Effector CD4-positive, alpha-beta T cell (primary cell): Measurements from ENCODE around the gene DSCAML1.

Experiments
- DNase-seq: peaks from one replicate; pipeline ENCODE4 v3.0.0-alpha.2; 2020

Gene DSCAML1

DNA sequence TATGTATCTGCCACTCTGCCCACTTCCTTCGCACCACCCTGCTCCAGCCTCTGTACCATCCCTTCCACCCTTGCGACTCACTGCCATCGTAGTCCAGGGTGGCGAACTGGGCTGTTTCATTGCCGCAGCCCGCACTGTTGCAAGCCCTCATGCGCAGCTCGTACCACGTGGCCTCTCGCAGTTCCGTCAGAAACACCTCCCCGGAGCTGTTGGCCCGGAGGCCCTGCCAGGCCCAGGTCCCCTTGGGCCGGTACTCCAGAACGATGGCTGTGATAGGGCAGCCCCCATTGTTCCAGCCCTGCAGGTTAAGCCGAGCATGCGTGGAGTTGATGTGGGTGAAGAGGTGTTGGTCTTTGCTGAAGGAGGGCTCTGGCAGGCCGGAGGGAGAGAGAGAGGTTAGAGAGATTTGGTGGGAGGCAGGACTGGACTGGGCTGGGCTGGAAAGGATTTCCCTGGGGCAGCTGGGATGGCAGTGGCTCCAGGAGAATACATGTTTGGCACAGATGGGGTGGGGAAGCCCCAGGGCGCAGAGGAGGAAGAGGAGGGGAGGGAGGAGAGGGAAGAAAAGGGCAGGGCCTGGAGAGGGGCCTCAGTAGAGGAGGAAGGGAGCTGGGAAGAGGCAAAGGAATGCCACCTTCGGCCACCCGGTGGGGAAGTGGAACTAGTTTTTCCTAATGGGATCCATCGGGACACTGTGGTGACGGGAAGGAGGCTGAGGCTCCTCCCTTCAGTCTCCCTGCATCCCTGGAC lies 359.8 kb downstream of the DSCAML1 start:
- DNase-seq = no peak

GRCh38 chr11:117435326-117435725 lies 361.7 kb downstream of the DSCAML1 start:
- no peak for DNase-seq

DNA sequence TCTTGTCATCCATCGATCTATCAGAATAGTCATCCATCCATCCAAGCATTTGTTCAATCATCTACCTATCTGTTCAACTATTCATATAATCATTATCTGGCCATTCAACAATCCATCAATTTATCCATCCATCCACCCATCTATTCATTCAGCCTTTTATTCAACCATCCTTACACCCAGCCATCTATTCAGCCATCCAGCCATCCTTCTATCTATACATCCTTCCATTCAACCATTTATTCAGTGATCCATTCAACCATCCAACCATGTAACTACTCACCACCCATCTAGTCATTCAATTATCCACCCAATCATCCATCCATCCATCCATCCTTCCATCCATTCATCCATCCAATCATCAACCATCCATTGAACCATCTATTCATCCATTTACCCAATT lies 362.5 kb downstream of the DSCAML1 start:
- DNase-seq = no peak

DNA sequence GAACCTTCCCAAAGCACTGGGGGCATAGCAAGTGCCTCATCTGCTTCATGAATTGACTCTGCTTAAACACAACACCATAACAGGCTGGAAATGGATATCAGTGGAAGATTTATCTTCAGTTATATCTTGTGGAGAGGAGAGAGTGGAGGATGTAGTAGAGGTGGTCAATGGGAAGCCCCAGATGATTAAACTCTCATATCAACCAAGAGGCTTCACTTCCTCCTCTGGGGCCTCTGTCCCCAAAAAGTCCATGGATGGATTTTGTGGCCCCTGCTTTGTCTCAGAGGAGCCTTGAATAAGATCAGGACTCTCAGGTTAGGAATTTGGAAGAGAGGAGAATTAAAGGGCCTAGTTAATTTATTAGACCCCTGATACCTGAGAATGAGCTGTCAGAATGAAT lies 363.3 kb downstream of the DSCAML1 start:
- DNase-seq = no peak

DNA sequence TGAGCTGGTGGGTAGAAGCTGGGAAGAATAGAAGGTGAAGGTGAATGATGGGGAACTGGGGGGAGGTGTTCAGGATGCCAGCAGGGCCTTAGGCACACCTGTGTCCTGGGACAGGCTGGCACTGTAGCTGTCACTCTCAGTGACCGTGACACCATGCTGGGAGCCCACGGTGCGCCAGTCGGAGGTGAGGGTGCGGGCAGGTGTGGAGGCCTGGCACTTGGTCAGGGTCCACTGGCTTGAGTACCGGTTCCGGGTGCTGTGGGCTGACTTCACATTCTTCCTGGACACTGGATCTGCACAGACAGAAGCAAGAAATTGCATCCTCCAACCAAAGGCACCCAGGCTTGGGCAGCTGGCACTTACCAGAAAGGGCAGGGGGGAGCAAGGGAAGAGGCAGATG lies 365.6 kb downstream of the DSCAML1 start:
- no peak for DNase-seq

- DNase-seq = no peak
Observed at GRCh38 chr11:117430293-117430955, 366.6 kb downstream of the DSCAML1 start.

GRCh38 chr11:117428856-117429229 lies 368.2 kb downstream of the DSCAML1 start:
- no peak for DNase-seq

GRCh38 chr11:117428186-117428855 lies 368.7 kb downstream of the DSCAML1 start:
- DNase-seq = no peak

- DNase-seq = no peak
Observed at GRCh38 chr11:117427356-117427874, 369.6 kb downstream of the DSCAML1 start.

DNA sequence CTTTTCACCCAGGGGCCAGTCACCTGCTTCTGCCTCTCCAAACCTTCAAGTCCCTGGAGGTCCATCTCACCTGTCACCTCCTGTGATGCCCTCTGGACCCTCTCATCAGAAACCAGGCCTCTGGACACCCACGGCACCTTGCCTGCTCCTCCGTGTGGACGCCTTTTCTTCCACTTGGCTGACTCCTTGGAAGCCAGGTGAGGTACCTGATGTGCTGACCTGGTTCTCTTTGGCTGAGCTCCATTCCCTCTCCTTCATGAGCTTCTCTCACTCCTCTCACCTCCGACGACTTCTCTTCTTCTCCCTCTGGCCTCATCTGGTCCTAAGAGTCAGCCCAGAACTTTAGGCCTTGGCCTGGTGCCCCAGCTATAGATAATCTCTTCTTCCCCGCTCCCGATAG lies 370.1 kb downstream of the DSCAML1 start:
- DNase-seq = no peak

DNA sequence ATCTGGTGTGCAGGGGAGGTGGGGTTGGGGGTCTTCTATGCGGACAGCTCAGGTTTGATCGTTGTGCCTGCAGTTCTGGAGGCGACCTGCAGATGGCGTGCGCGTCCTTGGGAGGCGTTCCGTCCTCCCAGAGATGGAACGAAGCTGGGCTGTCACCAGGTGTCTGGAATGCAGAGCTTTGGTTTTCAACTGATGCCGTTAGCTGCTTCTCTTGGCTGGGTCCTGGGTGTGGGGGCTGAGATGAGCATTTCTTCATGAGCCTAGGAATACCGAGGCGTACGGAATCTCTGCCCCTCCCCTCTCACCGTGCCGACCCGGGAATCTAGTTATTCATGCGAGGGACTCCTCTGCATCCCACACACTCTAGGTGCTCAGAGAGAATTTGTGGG lies 370.7 kb downstream of the DSCAML1 start:
- DNase-seq = peak; percentile 60

DNA sequence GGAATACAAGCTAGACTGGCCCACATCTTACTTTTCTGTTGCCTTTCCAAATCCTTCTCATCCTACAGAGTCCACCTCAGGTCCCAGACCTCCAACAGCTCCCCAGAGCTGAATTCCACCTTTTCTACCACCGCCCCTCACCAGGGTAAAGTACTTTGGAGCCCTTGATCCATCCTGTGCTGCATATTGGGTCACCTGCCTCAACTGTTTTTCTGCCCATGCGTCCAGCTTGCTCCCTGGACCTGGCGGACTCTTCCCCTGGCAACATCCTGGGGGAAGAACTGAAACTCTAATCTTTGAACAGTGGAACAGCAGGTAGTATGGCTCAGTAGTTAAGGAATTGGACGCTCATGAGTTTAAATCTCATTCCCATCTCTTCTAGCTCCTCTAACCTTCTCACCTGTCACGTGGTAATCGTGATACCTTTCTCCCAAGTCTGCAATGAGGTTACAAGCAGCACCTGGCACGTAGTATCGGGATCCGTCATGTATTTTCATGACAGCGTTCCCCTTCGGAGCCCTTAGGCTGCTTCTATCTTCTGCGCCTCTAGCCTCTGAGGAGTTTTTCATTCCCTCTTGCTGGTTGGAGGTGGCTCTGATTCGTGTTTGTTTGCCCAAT lies 371.2 kb downstream of the DSCAML1 start:
- no peak for DNase-seq

DNA sequence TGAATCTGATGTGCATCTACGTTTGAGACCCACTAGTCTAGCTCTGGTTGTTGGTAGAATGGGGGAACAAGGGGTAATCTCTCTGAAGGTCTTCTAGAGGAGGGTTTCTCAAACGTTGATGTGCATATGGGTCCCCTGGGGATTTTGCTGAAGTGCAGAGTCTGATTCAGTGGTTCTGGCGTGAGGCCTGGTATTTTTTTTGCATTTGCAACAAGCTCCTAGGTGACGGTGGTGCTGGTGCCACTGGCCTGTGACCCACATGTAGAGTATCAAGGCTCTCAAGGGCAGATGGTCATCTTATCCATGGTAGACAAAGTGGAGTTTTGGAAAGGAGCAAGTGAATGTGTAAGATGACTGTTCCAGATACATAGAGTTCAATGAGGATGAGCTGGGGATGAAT lies 372.2 kb downstream of the DSCAML1 start:
- no peak for DNase-seq

DNA sequence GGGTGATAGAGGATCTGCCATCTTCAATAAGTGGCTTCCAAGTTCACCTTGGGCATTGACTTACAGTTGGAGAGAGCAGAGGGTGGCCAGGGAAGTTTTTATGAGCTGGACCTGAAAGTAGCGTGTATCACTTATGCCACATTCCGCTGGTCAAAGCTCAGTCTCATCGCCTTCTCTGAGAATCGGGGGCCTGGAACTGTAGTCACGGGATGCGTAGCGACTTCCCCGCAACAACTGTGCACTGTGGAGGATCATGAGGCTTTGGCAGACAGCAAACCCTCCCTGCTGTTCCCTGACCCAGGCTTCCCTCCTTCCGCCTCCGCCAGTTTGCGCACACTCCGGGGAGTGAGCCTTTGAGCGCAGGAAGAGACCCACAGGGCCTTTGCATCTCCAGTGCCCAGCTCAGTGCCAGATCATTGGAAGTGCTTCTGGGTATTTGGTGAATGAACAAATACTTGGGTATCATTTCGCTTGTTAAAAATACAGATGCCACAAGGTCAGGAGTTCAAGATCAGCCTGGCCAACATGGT lies 373.9 kb downstream of the DSCAML1 start:
- no peak for DNase-seq

DNA sequence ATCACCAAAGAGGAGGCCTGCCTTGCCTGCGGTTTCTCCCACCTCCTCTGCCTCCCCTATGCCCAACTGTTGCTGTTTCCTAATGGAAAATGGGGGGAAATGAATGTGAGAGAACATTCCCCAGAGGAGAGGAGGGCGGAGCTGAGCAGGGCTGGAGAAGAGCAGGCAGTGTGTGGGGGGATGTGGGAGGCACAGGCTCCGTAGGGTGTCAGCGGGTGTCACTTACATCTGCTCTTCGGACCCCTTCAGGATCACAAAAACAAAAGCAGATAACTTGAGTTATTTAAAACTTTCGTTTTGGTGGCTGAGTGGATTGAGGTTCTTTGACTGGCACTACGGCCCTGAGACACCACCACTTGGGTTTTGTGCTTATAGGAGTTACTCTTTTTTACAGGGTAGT lies 375.5 kb downstream of the DSCAML1 start:
- no peak for DNase-seq

DNA sequence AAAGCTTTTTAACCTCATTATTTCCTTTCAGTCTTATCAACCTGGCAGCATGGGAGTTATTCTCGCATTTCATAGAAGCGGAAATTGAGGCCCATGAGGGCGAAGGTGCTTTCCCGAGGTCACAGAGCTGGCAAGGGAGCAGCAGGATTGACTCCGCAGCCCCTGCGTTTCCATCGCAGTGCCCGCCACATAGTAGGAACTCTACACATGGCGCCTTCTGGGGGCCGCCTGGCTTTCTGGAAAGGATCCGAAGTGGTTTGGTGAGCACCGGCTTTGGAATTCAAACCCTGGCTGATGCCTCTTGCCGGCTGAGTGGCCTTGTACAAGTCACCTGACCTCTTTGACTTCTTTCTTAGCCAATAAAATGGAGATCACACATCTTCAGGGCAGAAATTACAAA lies 376.0 kb downstream of the DSCAML1 start:
- DNase-seq = no peak

GRCh38 chr11:117420598-117420997 lies 376.4 kb downstream of the DSCAML1 start:
- no peak for DNase-seq

GRCh38 chr11:117420143-117420485 lies 376.9 kb downstream of the DSCAML1 start:
- no peak for DNase-seq

- no peak for DNase-seq
Observed at GRCh38 chr11:117419482-117420142, 377.4 kb downstream of the DSCAML1 start.

- no peak for DNase-seq
Observed at GRCh38 chr11:117418737-117419481, 378.1 kb downstream of the DSCAML1 start.

DNA sequence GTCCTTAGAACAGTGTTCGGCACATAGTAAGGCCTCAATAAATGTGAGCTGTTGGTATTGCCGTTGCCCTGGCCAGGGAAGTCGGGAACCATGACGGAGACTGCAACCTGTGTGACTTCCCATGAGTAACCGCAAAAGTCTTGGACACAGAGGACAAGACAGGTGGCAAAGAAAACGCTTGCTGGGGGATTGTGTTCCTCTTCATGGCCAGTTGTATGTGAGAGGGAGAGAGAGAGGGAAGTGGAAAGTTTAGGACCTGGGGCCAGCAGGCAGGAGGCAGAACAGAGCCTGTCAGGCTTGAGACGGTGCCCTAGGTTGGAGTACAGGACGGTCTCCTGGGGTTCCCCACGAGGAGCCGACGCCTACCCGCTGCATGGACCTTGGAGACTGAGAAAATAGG lies 379.2 kb downstream of the DSCAML1 start:
- no peak for DNase-seq

DNA sequence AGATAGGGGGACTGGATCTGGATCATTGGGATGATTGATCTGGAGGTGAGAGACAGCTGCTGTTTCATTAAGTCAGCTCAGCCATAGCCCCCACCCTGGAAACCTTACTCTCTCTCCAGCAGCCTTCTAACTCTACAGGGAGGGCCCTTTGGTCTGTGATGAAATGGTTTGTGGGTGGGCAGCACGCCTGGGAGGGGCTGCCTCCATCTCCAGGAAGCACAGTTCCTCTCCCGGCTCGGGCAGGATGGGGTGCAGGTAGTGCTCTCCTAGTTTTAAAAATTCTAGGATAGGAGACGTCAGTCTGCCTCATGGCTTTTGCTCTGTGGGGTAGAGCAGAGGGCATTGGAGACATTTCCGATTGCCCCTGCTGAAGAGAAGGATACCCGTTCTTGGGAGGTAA lies 379.7 kb downstream of the DSCAML1 start:
- DNase-seq = no peak
